ENCODE data around the gene TMEM252.

The TMEM252 gene

DNA sequence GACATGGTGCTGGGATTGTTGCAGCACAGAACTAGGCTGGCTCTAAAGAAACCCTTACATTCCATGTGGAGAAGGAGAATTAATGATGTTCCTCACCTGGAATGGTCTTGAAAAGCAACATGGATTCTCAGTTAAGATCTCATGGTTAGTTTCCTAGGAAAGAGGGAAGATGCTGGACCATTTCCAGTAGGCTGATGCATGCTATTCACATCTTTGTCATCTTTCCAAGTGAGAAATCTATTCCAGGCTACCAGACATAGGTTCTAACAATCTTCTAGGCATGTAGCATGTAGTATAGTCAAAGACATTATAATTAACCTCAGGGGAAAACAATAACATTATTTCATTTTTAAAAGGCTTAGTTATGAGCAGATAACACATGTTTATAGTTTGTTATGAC lies 44.3 kb downstream of the TMEM252 start:
- DNase-seq, result no peak

- no peak for DNase-seq
Observed at GRCh38 chr9:68495247-68495646, 45.4 kb downstream of the TMEM252 start.

GRCh38 chr9:68493958-68494577 lies 46.6 kb downstream of the TMEM252 start:
- DNase-seq, result no peak

DNA sequence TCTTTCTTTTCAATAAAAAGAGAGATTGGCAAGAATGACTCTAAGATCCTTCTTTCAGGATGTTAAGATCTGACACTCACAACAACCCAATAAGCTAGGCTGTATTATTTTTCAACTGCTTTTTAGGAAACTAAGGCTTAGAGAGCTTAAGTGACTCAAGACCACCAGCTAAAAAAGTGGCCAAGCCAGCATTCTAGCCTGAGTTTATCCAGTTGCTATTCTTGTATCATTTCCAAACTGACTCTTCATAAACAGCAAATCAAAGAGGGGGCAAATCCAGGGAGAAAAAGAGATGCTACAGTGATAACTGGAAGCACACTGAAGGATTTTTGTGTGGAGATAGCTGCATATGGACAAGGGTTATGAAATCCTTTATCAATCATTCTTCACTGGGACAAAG lies 47.1 kb downstream of the TMEM252 start:
- DNase-seq, result no peak

GRCh38 chr9:68492806-68493205 lies 47.9 kb downstream of the TMEM252 start:
- DNase-seq, result no peak

DNA sequence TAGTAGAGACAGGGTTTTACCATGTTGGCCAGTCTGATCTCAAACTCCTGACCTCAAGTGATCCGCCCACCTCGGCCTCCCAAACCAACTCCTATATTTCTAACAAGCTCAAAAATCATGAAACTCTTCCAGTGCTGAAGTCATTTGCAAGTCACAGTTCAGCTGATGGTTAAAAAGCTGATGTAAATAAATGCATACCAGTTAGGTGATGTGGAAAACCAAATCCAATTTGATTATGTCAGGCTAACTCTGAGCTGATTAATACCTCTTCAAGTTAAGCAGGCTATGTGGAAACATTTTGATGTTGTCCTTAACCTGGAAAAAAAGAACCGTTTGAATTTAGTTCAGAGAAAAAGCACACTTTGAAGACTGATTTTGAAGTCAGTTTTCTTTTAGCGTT lies 51.0 kb downstream of the TMEM252 start:
- no peak for DNase-seq

DNA sequence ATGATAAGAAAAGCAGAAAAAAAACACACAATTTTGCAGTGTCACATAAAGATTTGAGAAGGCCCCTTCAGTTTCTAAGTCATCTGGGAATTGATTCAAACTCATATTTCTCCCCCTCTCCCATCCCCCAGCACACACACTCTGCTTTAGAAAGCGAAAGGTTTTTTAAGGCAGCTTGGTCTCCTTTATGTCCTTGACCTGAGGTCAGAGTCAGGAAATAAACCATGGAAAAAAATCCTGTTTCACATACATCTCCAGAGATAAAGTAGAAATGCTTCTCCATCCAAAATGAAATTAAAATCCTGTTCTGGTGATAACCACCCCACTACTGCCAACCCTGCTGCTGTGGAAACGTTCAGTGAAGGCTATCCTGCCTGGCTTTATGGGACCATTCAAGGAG lies 52.6 kb downstream of the TMEM252 start:
- DNase-seq, result no peak
